ENCODE measurements around the gene ENDOD1. TPM values are rescaled to one million over a fixed set of nuclear protein-coding genes. Genes with fewer than 3 reads are reported as not detected.

Gene ENDOD1
- total and polyA plus RNA-seq, 3 donors from 2014 or later: 28.9 to 71.8 (median 55.6) TPM

DNA sequence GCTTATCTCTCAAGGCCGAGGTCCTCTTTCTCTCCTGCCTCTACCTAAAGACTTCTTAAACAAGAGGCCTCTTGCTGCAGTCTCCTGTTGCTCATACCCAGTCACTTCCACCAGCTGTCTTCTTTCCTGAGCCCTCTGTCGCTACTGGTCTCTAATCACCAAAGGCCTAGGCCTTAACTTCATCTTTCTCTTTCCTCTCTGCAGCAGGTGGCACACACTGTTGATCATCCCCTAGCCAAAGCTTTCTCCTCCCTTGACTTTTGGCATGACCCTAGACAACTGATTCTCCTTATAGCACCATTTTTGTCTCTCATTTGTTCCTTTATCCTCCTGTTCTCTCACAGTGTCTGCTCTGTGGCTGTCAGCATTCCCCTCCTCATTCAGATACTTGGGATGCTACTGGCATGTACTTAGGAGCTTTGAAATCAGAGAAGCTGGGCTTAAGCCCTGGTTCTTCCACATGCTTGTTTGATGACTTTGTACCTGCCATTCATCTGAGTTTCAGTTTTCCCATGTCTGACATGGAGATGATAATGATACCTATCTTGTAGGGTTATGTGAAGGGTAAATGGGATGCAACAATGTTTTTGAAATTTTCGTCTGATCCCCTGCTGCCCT is 22.4 kb downstream of the ENDOD1 start:
- TF ChIP-seq, protein P1, sequence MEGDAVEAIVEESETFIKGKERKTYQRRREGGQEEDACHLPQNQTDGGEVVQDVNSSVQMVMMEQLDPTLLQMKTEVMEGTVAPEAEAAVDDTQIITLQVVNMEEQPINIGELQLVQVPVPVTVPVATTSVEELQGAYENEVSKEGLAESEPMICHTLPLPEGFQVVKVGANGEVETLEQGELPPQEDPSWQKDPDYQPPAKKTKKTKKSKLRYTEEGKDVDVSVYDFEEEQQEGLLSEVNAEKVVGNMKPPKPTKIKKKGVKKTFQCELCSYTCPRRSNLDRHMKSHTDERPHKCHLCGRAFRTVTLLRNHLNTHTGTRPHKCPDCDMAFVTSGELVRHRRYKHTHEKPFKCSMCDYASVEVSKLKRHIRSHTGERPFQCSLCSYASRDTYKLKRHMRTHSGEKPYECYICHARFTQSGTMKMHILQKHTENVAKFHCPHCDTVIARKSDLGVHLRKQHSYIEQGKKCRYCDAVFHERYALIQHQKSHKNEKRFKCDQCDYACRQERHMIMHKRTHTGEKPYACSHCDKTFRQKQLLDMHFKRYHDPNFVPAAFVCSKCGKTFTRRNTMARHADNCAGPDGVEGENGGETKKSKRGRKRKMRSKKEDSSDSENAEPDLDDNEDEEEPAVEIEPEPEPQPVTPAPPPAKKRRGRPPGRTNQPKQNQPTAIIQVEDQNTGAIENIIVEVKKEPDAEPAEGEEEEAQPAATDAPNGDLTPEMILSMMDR (IDR thresholded peaks at IDR 0.05): no peak
- TF ChIP-seq POLR2A (IDR thresholded peaks at IDR 0.05): no peak
- intact Hi-C loops (cut with DNase I; ENCODE audit: low total_unique reads): no loop called here
- H3K4me3 ChIP-seq: no peak overlapping the region
- H3K27me3 ChIP-seq: no peaks in the 10 kb centered on the region
- no peak overlapping the region for H3K27ac ChIP-seq
- 61 to 77% methylated on average over 3 of the region's 3 CpGs for whole genome bisulfite sequencing, 2 donors
- no peaks in the 10 kb centered on the region for H3K9me3 ChIP-seq
- no peaks in the 10 kb centered on the region for H3K36me3 ChIP-seq (ENCODE audit: low read depth, missing control alignments)
- DNase-seq: no peak
- H3K4me1 ChIP-seq: peaks cover 3% of the 10 kb centered on the region

- no peaks in the 10 kb centered on the region for H3K36me3 ChIP-seq (ENCODE audit: low read depth, missing control alignments)
- no peak for DNase-seq
- no peak overlapping the region for H3K27ac ChIP-seq
- H3K4me3 ChIP-seq: no peak overlapping the region
- H3K9me3 ChIP-seq: no peaks in the 10 kb centered on the region
- intact Hi-C loops (cut with DNase I; ENCODE audit: low total_unique reads): no loop called here
- no peak for TF ChIP-seq POLR2A (IDR thresholded peaks at IDR 0.05)
- TF ChIP-seq, protein P1 (IDR thresholded peaks at IDR 0.05): no peak
- H3K27me3 ChIP-seq: no peaks in the 10 kb centered on the region
- WGBS, 2 donors: 66 to 69% methylated on average over 1 of the region's 1 CpG
- no peaks in the 10 kb centered on the region for H3K4me1 ChIP-seq
Observed at GRCh38 chr11:95115597-95115996, 26.0 kb downstream of the ENDOD1 start.

GRCh38 chr11:95119361-95120060 is 29.9 kb downstream of the ENDOD1 start:
- no peaks in the 10 kb centered on the region for H3K36me3 ChIP-seq (ENCODE audit: low read depth, missing control alignments)
- H3K9me3 ChIP-seq: no peaks in the 10 kb centered on the region
- H3K27me3 ChIP-seq: no peaks in the 10 kb centered on the region
- H3K4me3 ChIP-seq: no peak overlapping the region
- intact Hi-C loops (cut with DNase I; ENCODE audit: low total_unique reads): no loop called here
- TF ChIP-seq, protein P1 (IDR thresholded peaks at IDR 0.05): no peak
- TF ChIP-seq POLR2A (IDR thresholded peaks at IDR 0.05): no peak
- no peak for DNase-seq
- H3K27ac ChIP-seq: no peak overlapping the region
- WGBS, 2 donors: 85 to 91% methylated on average over 2 of the region's 2 CpGs
- H3K4me1 ChIP-seq: no peaks in the 10 kb centered on the region

- Histone ChIP-seq H3K36me3 (ENCODE audit: low read depth, missing control alignments) (no peaks in the 10 kb centered on the region), H3K4me1 (no peaks in the 10 kb centered on the region), H3K27ac (no peak overlapping the region), H3K9me3 (no peaks in the 10 kb centered on the region), H3K4me3 (no peak overlapping the region), H3K27me3 (no peaks in the 10 kb centered on the region)
- 71 to 81% methylated on average over 1 of the region's 1 CpG for WGBS, 2 donors
- DNase-seq: no peak
- intact Hi-C loops (cut with DNase I; ENCODE audit: low total_unique reads): no loop called here
- TF ChIP-seq, protein P1 (IDR thresholded peaks at IDR 0.05): no peak
- no peak for TF ChIP-seq POLR2A (IDR thresholded peaks at IDR 0.05)
Observed at GRCh38 chr11:95121698-95122097, 32.1 kb downstream of the ENDOD1 start.
